GM23248 (cell line): ENCODE results near the gene SPINT2. TPM values are rescaled to one million over a fixed set of nuclear protein-coding genes. Genes with fewer than 3 reads are reported as not detected.

Experiments used
- DNase-seq: peaks from one replicate; pipeline ENCODE4 v3.0.0-alpha.2; 2015
- H2AFZ ChIP-seq: fragments of 200-600 bp; sonication (generic); 2 replicates; pipeline ENCODE4 v1.6.1; 2016; ENCODE audit warnings: antibody characterized with exemption
- H3F3A ChIP-seq: fragments of 200-600 bp; sonication (generic); 2 replicates; pipeline ENCODE4 v1.6.1; 2016; ENCODE audit warnings: mild to moderate bottlenecking, antibody characterized with exemption, mixed run types; ENCODE audit not compliant: insufficient read depth
- H3K27ac ChIP-seq: fragments of 200-600 bp; sonication (generic); 2 replicates; pipeline ENCODE4 v1.5.1; 2016; ENCODE audit warnings: mild to moderate bottlenecking
- H3K27me3 ChIP-seq: fragments of 200-600 bp; sonication (generic); replicated peaks from 2 replicates; pipeline ENCODE4 v1.6.1; 2016; ENCODE audit warnings: mild to moderate bottlenecking; ENCODE audit not compliant: insufficient read depth
- H3K36me3 ChIP-seq: fragments of 200-600 bp; sonication (generic); 2 replicates; pipeline ENCODE4 v1.6.1; 2016; ENCODE audit warnings: low read depth, mild to moderate bottlenecking
- H3K4me1 ChIP-seq: fragments of 200-600 bp; sonication (generic); 2 replicates; pipeline ENCODE4 v1.6.1; 2016; ENCODE audit warnings: mild to moderate bottlenecking; ENCODE audit not compliant: insufficient read depth
- H3K4me2 ChIP-seq: fragments of 200-600 bp; sonication (generic); one replicate; pipeline ENCODE4 v1.6.1; 2016; ENCODE audit warnings: mild to moderate bottlenecking; ENCODE audit not compliant: unreplicated experiment
- H3K4me3 ChIP-seq: fragments of 200-600 bp; sonication (generic); 2 replicates; pipeline ENCODE4 v1.5.1; 2016; ENCODE audit warnings: mild to moderate bottlenecking
- H3K79me2 ChIP-seq: fragments of 200-600 bp; sonication (generic); 2 replicates; pipeline ENCODE4 v1.6.1; 2016; ENCODE audit warnings: mild to moderate bottlenecking; ENCODE audit not compliant: insufficient read depth
- H3K9ac ChIP-seq: fragments of 200-600 bp; sonication (generic); 2 replicates; pipeline ENCODE4 v1.6.1; 2016; ENCODE audit warnings: mild to moderate bottlenecking
- H3K9me2 ChIP-seq: fragments of 200-600 bp; sonication (generic); 2 replicates; pipeline ENCODE4 v1.6.1; 2016; ENCODE audit warnings: mixed run types, mild to moderate bottlenecking, moderate library complexity; ENCODE audit not compliant: insufficient read depth
- H3K9me3 ChIP-seq: fragments of 200-600 bp; sonication (generic); one replicate; pipeline ENCODE4 v1.6.1; 2017; ENCODE audit warnings: low read depth
- H4K20me1 ChIP-seq: fragments of 200-600 bp; sonication (generic); 2 replicates; pipeline ENCODE4 v1.6.0; 2016; ENCODE audit not compliant: insufficient read depth
- EZH2 ChIP-seq: fragments of 200-600 bp; sonication (generic); IDR thresholded peaks from 2 replicates; pipeline ENCODE4 v1.6.1; 2018; ENCODE audit warnings: antibody characterized with exemption, mild to moderate bottlenecking; ENCODE audit not compliant: insufficient read depth, poor library complexity, severe bottlenecking
- EZH2phosphoT487 ChIP-seq: fragments of 200-600 bp; sonication (generic); IDR thresholded peaks from 2 replicates; pipeline ENCODE4 v1.6.1; 2018; ENCODE audit warnings: antibody characterized with exemption, moderate library complexity, mild to moderate bottlenecking, low read depth; ENCODE audit not compliant: insufficient read depth
- WGBS, 2 experiments: methylation state at CpG; one replicate each; pipeline ENCODE4 v1.1.6; 2015 to 2017; ENCODE audit warnings: low lambda C conversion rate in 2 of 2, low coverage in 1 of 2; ENCODE audit errors: missing lambda C conversion rate in 2 of 2; 5-methylcytosine and 5-hydroxymethylcytosine counted together
- in situ Hi-C: fragments of 300-500 bp; cut with MboI; formaldehyde crosslinking; loops from 2 replicates; pipeline ENCODE4 v1.15.0; 2020
- polyA plus RNA-seq: library from polyadenylated mRNA; unstranded; fragments of >200 nt; fragmentation: Nextera tagmentation; extraction: Ambion mirVana; gene quantifications from 2 replicates; pipeline ENCODE4 v1.2.1, GENCODE V29; 2016
- total RNA-seq: library from RNA; depleted of rRNA; stranded (reverse); fragments of >200 nt; shearing (Covaris generic); gene quantifications from 2 replicates; pipeline ENCODE4 v1.2.3, GENCODE V29; 2014

SPINT2 gene
- total and polyA plus RNA-seq, 2 experiments from 2014 or later = 3.2 to 9.3 TPM

DNA sequence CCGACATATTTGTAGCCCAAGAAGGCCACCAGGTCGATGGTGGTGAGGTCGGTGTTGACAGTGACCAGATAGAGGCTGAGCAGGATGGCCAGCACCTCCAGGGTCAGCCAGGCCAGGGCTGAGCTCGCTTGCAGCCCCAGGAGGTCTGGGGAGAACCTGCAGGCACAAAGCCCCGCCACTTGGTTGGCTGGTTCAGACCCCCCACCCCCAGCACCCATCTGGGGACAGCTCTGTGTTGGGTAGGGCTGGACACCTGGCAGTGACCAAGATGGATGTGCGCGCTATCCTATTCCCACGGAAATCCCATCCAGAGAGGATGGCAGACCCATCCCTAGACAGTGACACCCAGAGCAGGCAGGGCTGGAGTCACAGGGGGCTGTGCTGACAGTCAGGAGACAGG lies 43.2 kb downstream of the SPINT2 start:
- no peak overlapping the region for H3K4me3 ChIP-seq
- H2AFZ ChIP-seq = no peak overlapping the region
- no peaks in the 10 kb centered on the region for H3K27me3 ChIP-seq
- no peak for DNase-seq
- no peaks in the 10 kb centered on the region; the same call in 1 of the 2 replicates for H3K36me3 ChIP-seq
- H3K9me3 ChIP-seq = no peaks in the 10 kb centered on the region
- no peak overlapping the region for H3K4me2 ChIP-seq
- H3F3A ChIP-seq = peaks cover 2% of the 10 kb centered on the region; the same call in 1 of the 2 replicates
- peaks cover 21% of the 10 kb centered on the region for H3K79me2 ChIP-seq
- H3K9ac ChIP-seq = no peak overlapping the region
- no peaks in the 10 kb centered on the region for H3K9me2 ChIP-seq
- 92 to 95% methylated on average over 7 to 8 of the region's 8 CpGs for WGBS, 2 experiments
- no peaks in the 10 kb centered on the region; the same call in 1 of the 2 replicates for H3K4me1 ChIP-seq
- no peak overlapping the region for H3K27ac ChIP-seq
- TF ChIP-seq EZH2phosphoT487 (no peak), EZH2 (no peak)
- H4K20me1 ChIP-seq = no peaks in the 10 kb centered on the region
- in situ Hi-C loops = no loop called here

DNA sequence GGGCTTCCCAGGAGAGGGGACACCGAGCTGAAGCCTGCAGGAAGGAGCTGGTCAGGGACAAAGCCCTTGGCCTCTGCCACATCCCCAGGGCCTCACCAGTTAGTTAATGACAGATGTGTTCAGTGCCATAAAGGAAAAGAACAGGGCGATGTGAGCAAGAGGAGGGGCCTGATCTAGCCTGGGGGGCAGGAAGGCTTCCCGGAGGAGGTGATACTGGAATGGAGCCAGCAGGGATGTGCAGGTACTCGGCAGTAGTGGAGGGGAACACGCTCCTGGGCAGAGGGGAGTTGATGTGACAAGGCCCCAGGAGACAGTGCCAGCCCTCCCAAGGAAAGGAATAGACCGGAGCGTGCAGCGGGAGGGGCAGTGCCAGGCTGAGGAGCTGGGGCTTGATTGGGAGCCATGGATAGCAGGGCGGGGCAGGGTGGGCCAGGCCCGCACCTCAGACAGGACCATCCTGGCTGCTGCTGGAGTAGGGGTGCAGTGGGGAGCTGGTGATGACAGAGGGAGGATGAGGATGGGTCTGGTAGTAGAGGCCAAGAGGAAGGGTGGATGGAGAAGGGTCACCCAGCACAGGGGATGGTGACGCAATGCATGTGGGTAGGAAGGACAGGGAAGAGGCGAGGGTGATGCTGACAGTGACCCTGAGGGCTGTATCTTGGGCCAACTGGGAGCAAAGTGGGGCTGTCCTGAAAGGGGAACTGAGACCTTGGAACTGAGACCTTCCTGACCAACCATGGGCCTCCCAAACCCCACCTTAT lies 43.8 kb downstream of the SPINT2 start:
- no peak overlapping the region for H3K9ac ChIP-seq
- H3F3A ChIP-seq = no peaks in the 10 kb centered on the region
- H3K4me2 ChIP-seq = no peak overlapping the region
- no peaks in the 10 kb centered on the region; the same call in 1 of the 2 replicates for H3K4me1 ChIP-seq
- H3K27ac ChIP-seq = no peak overlapping the region
- H3K36me3 ChIP-seq = no peaks in the 10 kb centered on the region; the same call in 1 of the 2 replicates
- no peaks in the 10 kb centered on the region for H3K27me3 ChIP-seq
- H2AFZ ChIP-seq = no peak overlapping the region
- no peak for TF ChIP-seq EZH2
- no peak for TF ChIP-seq EZH2phosphoT487
- in situ Hi-C loops = no loop called here
- no peak for DNase-seq
- H3K4me3 ChIP-seq = no peak overlapping the region
- H4K20me1 ChIP-seq = no peaks in the 10 kb centered on the region
- H3K9me3 ChIP-seq = no peaks in the 10 kb centered on the region
- H3K79me2 ChIP-seq = peaks cover 27% of the 10 kb centered on the region
- no peaks in the 10 kb centered on the region for H3K9me2 ChIP-seq
- WGBS, 2 experiments = 85 to 90% methylated on average over 12 of the region's 12 CpGs

DNA sequence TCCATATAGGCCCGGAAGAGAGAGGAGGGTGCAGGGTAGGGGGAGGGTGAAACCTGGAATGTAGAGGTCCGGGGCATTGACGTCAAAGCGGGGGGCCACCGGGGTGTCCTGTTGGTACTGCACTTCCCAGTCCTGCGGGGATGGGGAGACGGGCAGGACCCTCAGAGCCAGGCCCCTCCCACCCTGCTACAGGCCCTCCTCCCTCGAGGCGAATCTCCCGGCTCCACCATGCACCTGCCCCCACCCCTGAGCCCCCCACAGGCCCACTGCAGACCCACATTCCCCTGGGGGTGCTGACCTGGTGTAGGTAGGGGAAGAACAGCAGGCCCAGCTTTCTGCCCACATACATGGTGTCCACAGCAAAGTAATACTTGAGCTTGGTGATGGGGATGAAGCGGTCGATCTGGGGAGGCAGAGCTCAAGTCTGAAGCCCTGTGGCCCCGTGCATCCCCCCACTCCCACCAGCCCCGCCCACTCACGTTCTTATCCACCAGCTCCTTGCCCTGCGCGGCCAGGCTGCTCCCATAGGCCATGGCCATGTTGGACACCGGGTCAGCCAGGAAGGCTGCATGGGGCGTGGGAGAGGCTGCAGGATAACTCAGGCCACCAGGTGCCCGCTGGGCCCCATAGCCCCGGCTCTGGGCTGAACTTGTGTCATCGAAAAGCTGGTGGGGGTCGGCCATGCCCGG lies 44.7 kb downstream of the SPINT2 start:
- H3K9me3 ChIP-seq = no peaks in the 10 kb centered on the region
- peaks cover 34% of the 10 kb centered on the region for H3K79me2 ChIP-seq
- H3K4me3 ChIP-seq = no peak overlapping the region
- H3K36me3 ChIP-seq = no peaks in the 10 kb centered on the region; the same call in 1 of the 2 replicates
- no peaks in the 10 kb centered on the region for H4K20me1 ChIP-seq
- no peak overlapping the region for H3K27ac ChIP-seq
- no peak overlapping the region for H3K4me2 ChIP-seq
- no peak for DNase-seq
- no peaks in the 10 kb centered on the region for H3K4me1 ChIP-seq
- H3K27me3 ChIP-seq = no peaks in the 10 kb centered on the region
- no peak overlapping the region for H3K9ac ChIP-seq
- 92 to 94% methylated on average over 12 to 24 of the region's 24 CpGs for WGBS, 2 experiments
- no peak for TF ChIP-seq EZH2phosphoT487
- no peak for TF ChIP-seq EZH2
- no peaks in the 10 kb centered on the region for H3F3A ChIP-seq
- H3K9me2 ChIP-seq = no peaks in the 10 kb centered on the region
- in situ Hi-C loops = no loop called here
- H2AFZ ChIP-seq = no peak overlapping the region

DNA sequence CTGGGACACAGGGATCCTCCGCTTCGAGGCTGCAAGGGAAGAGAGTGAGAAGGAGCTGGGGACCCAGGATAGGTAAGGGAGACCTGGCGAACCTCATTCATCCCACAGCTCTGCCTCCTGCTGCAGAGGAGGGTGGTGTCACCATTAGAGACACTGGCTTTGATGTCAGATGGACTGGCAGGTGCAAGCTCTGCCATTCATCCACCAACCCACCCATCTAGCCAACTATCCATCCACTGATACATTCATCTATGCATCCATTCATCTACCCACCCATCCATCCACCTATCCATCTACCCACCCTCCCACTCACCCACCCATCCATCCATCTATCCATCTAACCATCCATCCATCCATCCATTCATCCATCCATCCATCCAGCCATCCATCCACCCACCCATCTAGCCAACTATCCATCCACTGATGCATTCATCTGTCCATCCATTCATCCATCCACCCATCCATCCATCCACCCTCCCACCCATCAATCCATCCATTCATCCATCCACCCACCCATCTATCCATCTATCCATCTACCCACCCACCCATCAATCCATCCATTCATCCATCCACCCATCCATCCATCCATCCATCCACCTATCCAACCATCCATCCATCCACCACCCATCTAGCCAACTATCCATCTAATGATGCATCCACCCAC lies 45.4 kb downstream of the SPINT2 start:
- in situ Hi-C loops = no loop called here
- H3K4me3 ChIP-seq = no peak overlapping the region
- H3K9me3 ChIP-seq = no peaks in the 10 kb centered on the region
- H3K27ac ChIP-seq = no peak overlapping the region
- H3K36me3 ChIP-seq = no peaks in the 10 kb centered on the region; the same call in 1 of the 2 replicates
- H3K27me3 ChIP-seq = no peaks in the 10 kb centered on the region
- no peaks in the 10 kb centered on the region for H3K4me1 ChIP-seq
- TF ChIP-seq EZH2phosphoT487 (no peak), EZH2 (no peak)
- no peak overlapping the region for H3K4me2 ChIP-seq
- H3K9me2 ChIP-seq = no peaks in the 10 kb centered on the region
- no peak overlapping the region for H2AFZ ChIP-seq
- H3F3A ChIP-seq = no peaks in the 10 kb centered on the region
- H4K20me1 ChIP-seq = no peaks in the 10 kb centered on the region
- H3K79me2 ChIP-seq = peaks cover 41% of the 10 kb centered on the region
- no peak for DNase-seq
- no peak overlapping the region for H3K9ac ChIP-seq
- WGBS, 2 experiments = 100% methylated on average over 3 of the region's 3 CpGs
